Naive thymus-derived CD4-positive, alpha-beta T cell (primary cell): ENCODE results near the gene CAMK2N1. TPM values are rescaled to one million over a fixed set of nuclear protein-coding genes. Genes with fewer than 3 reads are reported as not detected.

ENCODE experiments used
- ATAC-seq: fragments of 150-1000 bp; cut with Tn5 transposase; 2 replicates; pipeline ENCODE4 v1.10.0; 2021; ENCODE audit warnings: mild to moderate bottlenecking, moderate library complexity
- CTCF ChIA-PET: fragments of 350-600 bp; sonication (Branson Sonifier 250); formaldehyde crosslinking; loops from one replicate; lab custom pipeline; 2021; ENCODE audit warnings: antibody characterized with exemption; lab: Charles Lee
- POLR2A ChIA-PET: fragments of 350-600 bp; sonication (Branson Sonifier 250); formaldehyde crosslinking; loops from one replicate; lab custom pipeline; 2021; ENCODE audit warnings: antibody characterized with exemption, inconsistent platforms; lab: Charles Lee
- DNase-seq, 9 donors: peaks; one replicate each; pipeline versions ENCODE4 v3.0.0 to v3.0.0-alpha.2; 2020 to 2022; ENCODE audit warnings: mixed read lengths in 1 of 9
- H3K27ac ChIP-seq: one replicate; pipeline ENCODE4 v1.7.0; 2013; ENCODE audit warnings: mild to moderate bottlenecking, low read depth, low read length, moderate library complexity
- H3K27me3 ChIP-seq, 2 donors: one replicate each; pipeline ENCODE4 v1.7.0; 2013; ENCODE audit warnings: low read length in 2 of 2, mild to moderate bottlenecking in 2 of 2, moderate library complexity in 2 of 2; ENCODE audit not compliant: control insufficient read depth in 2 of 2, insufficient read depth in 2 of 2
- H3K36me3 ChIP-seq, 3 experiments: 1 replicate in 2 of 3; 2 replicates in 1 of 3; pipeline ENCODE4 v1.7.0; 2013; ENCODE audit warnings: low read length in 3 of 3, mild to moderate bottlenecking in 3 of 3, moderate library complexity in 1 of 3; ENCODE audit not compliant: insufficient read depth in 3 of 3, control insufficient read depth in 2 of 3
- H3K4me1 ChIP-seq, 2 donors: one replicate each; pipeline ENCODE4 v1.7.0; 2013; ENCODE audit warnings: low read length in 2 of 2, mild to moderate bottlenecking in 2 of 2, moderate library complexity in 1 of 2; ENCODE audit not compliant: control insufficient read depth in 2 of 2, insufficient read depth in 2 of 2
- H3K4me3 ChIP-seq: 2 replicates; pipeline ENCODE4 v1.7.0; 2013; ENCODE audit warnings: mild to moderate bottlenecking, low read length
- H3K9me3 ChIP-seq, 3 experiments: 1 replicate in 2 of 3; 2 replicates in 1 of 3; pipeline ENCODE4 v1.7.0; 2013; ENCODE audit warnings: low read length in 3 of 3; ENCODE audit not compliant: control insufficient read depth in 2 of 3
- H3K27ac Mint-ChIP-seq, 9 donors: one replicate each; pipeline ENCODE4 v1.8.0; 2020 to 2022; ENCODE audit warnings: mixed read lengths in 9 of 9, mild to moderate bottlenecking in 8 of 9, moderate library complexity in 5 of 9, inconsistent platforms in 2 of 9
- H3K27me3 Mint-ChIP-seq, 5 donors: one replicate each; pipeline ENCODE4 v1.8.0; 2021 to 2022; ENCODE audit warnings: mixed read lengths in 5 of 5, mild to moderate bottlenecking in 1 of 5
- H3K36me3 Mint-ChIP-seq, 5 donors: one replicate each; pipeline ENCODE4 v1.8.0; 2020 to 2022; ENCODE audit warnings: mixed read lengths in 5 of 5, mild to moderate bottlenecking in 3 of 5, inconsistent platforms in 1 of 5
- H3K4me1 Mint-ChIP-seq, 7 donors: one replicate each; pipeline ENCODE4 v1.8.0; 2020 to 2022; ENCODE audit warnings: mixed read lengths in 7 of 7, mild to moderate bottlenecking in 3 of 7, inconsistent platforms in 1 of 7
- H3K4me3 Mint-ChIP-seq, 10 donors: one replicate each; pipeline ENCODE4 v1.8.0; 2020 to 2022; ENCODE audit warnings: mild to moderate bottlenecking in 10 of 10, mixed read lengths in 10 of 10, moderate library complexity in 6 of 10, inconsistent platforms in 2 of 10
- H3K9me3 Mint-ChIP-seq, 11 donors: one replicate each; pipeline ENCODE4 v1.8.0; 2020 to 2022; ENCODE audit warnings: mixed read lengths in 11 of 11, mild to moderate bottlenecking in 4 of 11, inconsistent platforms in 1 of 11, moderate library complexity in 1 of 11
- intact Hi-C, 2 donors: fragments of 100-400 bp; cut with micrococcal nuclease; formaldehyde crosslinking; loops; one replicate each; pipeline ENCODE4 v1.15.1; 2023
- polyA plus RNA-seq, 2 donors: library from polyadenylated mRNA; unstranded; fragments of 300-500 nt; fragmentation: Illumina TruSeq; gene quantifications; one replicate each; pipeline ENCODE4 v1.2.3, GENCODE V29; 2021
- total RNA-seq, 6 experiments: library from RNA in 5 of 6; stranded (reverse) in 5 of 6; gene quantifications; 1 replicate in 5 of 6; 2 replicates in 1 of 6; pipeline ENCODE4 v1.2.3 and lab custom pipeline; 2021 to 2026

CAMK2N1 gene
- total and polyA plus RNA-seq, 7 experiments from 2014 or later, result 0.08 to 3.8 (median 2.4) TPM

DNA sequence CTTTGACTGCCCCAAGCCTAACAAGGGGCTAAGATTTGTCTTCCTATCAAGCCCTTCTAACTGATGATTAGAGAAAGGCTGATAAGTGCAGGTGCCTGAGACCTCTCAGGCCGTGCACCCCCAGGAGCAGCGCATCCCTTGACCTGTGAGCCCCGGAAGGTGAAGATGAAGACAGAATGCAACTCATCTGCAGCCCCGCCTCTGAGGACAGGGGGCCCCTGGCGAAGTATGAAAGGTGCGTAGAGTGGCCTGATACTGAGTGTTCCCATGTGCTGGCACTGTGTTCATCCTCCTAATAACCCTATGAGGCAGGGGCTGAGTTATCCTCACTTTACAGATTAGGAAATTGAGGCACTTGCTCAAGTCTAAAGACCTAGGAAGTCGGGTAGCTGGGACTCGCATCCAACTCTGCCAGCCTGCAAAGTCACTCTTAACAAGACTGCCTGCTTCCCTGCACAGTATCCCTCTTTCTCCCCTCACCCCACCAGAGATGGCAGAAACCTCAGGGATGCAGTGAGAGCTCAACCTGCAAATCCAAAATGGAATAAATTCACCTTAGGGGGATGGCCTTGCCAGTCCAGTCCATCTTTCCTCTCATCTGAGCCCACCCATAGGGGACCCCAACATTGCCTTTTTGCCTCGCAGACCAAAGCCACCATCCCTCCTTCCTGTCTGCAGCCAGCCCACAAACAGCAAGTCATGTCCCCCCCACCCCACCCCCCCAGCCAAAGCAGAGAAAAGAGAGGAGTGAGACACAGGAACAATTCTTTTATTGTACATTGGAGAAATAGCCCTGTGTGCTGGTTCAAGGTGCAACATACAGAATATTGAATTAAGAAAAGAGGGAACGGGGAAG is 4.1 kb downstream of the CAMK2N1 start:
- H3K9me3 ChIP-seq, result no peaks in the 10 kb centered on the region
- POLR2A ChIA-PET, result no interaction called here
- peaks cover 0 to 2% (median 0%) of the 10 kb centered on the region in 5 donors for H3K36me3 Mint-ChIP-seq
- H3K9me3 Mint-ChIP-seq, result peaks cover 0 to 2% (median 0%) of the 10 kb centered on the region in 11 donors
- intact Hi-C loops, result no loop called here
- DNase-seq, result no peak
- H3K4me1 Mint-ChIP-seq, result peaks cover 7 to 16% (median 13%) of the 10 kb centered on the region in 7 donors
- CTCF ChIA-PET, result interaction anchor here (1.7 kb wide), 1 partner anchor 9 kb away, joined by 5 read pairs; no protein-coding TSS in a partner anchor
- H3K4me3 Mint-ChIP-seq, result peak overlapping the region in 3 of 10 donors; percentile 13 to 41 (median 37)
- H3K4me1 ChIP-seq, result peaks cover 8 to 17% of the 10 kb centered on the region in 2 donors
- peaks cover 8 to 25% of the 10 kb centered on the region in 2 donors for H3K27me3 ChIP-seq
- no peak for ATAC-seq
- H3K36me3 ChIP-seq, result peaks cover 0 to 4% (median 0%) of the 10 kb centered on the region in 3 experiments
- H3K27me3 Mint-ChIP-seq, result peaks cover 59 to 79% (median 73%) of the 10 kb centered on the region in 5 donors
- H3K4me3 ChIP-seq, result no peak overlapping the region
- H3K27ac Mint-ChIP-seq, result no peak overlapping the region
- no peak overlapping the region for H3K27ac ChIP-seq

DNA sequence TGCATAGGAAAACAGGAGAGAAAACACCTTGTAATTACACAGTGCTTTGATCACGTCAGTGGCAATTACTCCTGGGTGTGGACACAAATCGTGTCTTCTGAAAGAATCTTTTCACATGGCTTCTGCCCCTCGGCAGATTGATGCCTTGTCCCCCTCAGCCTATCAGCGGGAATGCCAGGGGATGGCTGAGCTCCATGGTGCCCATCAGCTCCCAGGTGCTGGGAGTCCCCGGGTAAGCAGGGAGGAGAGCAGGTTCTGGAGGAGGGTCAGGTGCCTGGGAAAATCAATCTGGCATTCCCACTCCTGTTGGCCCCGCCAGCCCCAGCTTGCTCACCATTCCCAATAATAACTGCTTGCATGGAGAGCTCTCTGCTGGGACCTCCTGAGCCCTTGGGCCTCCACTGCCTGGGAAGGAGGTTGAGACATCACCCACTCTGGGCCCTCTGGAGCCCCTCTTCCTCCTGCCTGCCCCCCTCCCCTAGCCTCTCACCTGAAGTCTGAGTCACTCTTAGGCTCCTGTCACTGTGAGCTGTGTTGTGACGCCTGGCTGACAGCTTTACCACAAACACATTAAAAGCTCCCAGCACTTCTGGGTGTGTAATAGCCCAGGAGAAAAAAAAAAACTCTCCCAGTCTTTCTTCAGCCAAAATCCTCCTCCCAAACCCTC is 4.9 kb downstream of the CAMK2N1 start:
- Mint-ChIP-seq H3K4me1 (peaks cover 6 to 17% (median 13%) of the 10 kb centered on the region in 7 donors), H3K27me3 (peaks cover 66 to 83% (median 77%) of the 10 kb centered on the region in 5 donors), H3K27ac (no peak overlapping the region), H3K9me3 (peaks cover 0 to 2% (median 0%) of the 10 kb centered on the region in 11 donors), H3K4me3 (no peak overlapping the region), H3K36me3 (peaks cover 0 to 2% (median 0%) of the 10 kb centered on the region in 5 donors)
- Histone ChIP-seq H3K9me3 (no peaks in the 10 kb centered on the region), H3K36me3 (peaks cover 0 to 4% (median 0%) of the 10 kb centered on the region in 3 experiments), H3K4me3 (no peak overlapping the region), H3K27me3 (peaks cover 9 to 25% of the 10 kb centered on the region in 2 donors), H3K27ac (no peak overlapping the region), H3K4me1 (peaks cover 8 to 14% of the 10 kb centered on the region in 2 donors)
- ATAC-seq, result no peak
- ChIA-PET CTCF (interaction anchor here (1.7 kb wide), 1 partner anchor 9 kb away, joined by 5 read pairs; no protein-coding TSS in a partner anchor), POLR2A (no interaction called here)
- intact Hi-C loops, result no loop called here
- DNase-seq, result no peak

DNA sequence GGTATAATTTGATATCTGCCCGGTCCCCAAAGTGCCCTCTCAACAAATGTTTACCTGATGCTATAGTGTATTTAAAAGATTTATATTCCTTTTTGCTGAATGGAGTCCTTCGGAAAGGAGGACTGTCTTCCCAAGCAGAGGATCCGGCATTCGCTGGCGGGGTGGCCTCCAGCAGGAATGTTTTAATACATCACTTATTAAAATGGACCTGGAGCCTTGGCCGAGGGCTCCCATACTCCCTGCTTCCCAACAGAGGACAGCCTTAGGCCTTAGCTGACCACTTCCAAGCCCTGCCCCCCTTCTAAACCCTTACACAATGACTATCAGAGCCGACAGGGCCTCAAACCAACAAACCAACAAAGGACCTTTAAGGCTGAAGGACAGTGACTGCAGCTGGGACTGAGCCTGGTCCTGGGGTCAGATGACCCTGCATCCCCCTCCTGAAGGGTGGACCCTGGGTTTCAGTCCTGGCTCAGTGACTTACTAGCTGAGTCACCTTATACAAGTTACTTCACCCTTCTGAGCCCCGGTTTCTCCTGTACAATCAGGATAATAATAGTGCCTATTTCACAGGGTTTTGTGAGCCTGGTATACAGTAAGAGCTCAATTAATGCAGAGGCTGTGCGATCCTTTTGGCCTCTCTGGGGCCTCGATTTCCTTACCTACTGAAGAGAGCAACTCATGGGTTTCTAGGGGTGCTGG is 5.6 kb downstream of the CAMK2N1 start:
- H3K9me3 ChIP-seq, result no peaks in the 10 kb centered on the region
- H3K27me3 ChIP-seq, result peaks cover 11 to 25% of the 10 kb centered on the region in 2 donors
- peaks cover 8 to 14% of the 10 kb centered on the region in 2 donors for H3K4me1 ChIP-seq
- Mint-ChIP-seq H3K36me3 (no peaks in the 10 kb centered on the region), H3K9me3 (peaks cover 0 to 2% (median 0%) of the 10 kb centered on the region in 11 donors), H3K4me1 (peaks cover 6 to 15% (median 12%) of the 10 kb centered on the region in 7 donors), H3K4me3 (no peak overlapping the region), H3K27me3 (peaks cover 73 to 85% (median 84%) of the 10 kb centered on the region in 5 donors), H3K27ac (no peak overlapping the region)
- DNase-seq (no peak), ATAC-seq (no peak)
- H3K27ac ChIP-seq, result no peak overlapping the region
- POLR2A ChIA-PET, result no interaction called here
- H3K36me3 ChIP-seq, result no peaks in the 10 kb centered on the region
- CTCF ChIA-PET, result interaction anchor here (1.7 kb wide), 1 partner anchor 10 kb away, joined by 5 read pairs; no protein-coding TSS in a partner anchor
- intact Hi-C loops, result no loop called here
- no peak overlapping the region for H3K4me3 ChIP-seq

DNA sequence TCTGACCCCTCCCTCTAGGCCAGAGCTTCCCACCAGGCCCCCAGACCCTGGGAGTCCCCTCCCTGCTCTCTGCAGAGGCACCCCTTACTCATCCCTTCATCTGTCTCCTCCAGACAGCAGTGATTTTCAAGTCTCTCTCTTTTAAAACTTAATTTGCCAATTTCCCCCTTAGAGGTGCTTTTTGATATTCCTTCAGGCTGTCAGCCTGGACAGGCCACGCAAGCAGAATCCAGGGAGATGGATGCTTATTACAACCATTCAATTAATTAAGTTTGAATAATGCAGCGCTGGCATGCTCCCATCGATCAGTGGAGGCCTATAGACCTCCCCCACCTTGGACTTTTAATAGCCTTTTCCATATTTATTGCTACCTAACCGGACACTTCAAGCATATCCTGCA is 6.2 kb downstream of the CAMK2N1 start:
- Histone ChIP-seq H3K9me3 (no peaks in the 10 kb centered on the region), H3K27me3 (peaks cover 11 to 23% of the 10 kb centered on the region in 2 donors)

DNA sequence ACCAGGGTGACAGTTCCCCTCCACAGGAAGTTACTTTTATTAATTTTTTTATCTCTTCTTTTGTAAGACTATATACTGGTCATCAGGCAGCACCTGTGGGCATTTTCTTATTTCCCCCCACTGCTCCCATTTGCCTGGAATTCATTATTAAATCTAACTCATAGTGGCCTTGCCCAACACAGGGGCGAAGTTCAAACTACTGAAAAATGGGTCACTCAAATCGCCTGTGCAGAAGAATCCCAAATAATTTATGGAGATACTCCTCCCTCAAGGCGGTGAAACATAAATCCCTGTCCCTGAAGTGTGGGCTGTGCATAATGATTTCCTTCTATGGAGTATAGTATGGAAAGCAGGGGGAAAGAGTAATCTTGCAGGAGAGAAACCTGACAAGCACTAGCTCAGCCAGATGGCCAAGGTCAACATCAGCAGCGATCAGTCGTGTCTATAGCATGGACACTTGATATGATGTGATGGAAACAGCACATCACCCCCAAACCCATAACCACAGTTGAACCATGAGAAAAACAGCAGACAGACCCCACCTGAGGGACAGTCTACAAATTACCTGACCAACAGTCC is 7.9 kb downstream of the CAMK2N1 start:
- Histone ChIP-seq H3K4me3 (no peak overlapping the region), H3K9me3 (no peaks in the 10 kb centered on the region), H3K27me3 (peaks cover 8 to 11% of the 10 kb centered on the region in 2 donors), H3K27ac (no peak overlapping the region), H3K36me3 (no peaks in the 10 kb centered on the region), H3K4me1 (no peaks in the 10 kb centered on the region)
- peaks cover 0 to 2% (median 0%) of the 10 kb centered on the region in 11 donors for H3K9me3 Mint-ChIP-seq
- no peak overlapping the region for H3K27ac Mint-ChIP-seq
- no peak for DNase-seq
- H3K27me3 Mint-ChIP-seq, result peaks cover 79 to 93% (median 89%) of the 10 kb centered on the region in 5 donors
- intact Hi-C loops, result no loop called here
- no peak for ATAC-seq
- POLR2A ChIA-PET, result no interaction called here
- H3K4me1 Mint-ChIP-seq, result peaks cover 0 to 6% (median 0%) of the 10 kb centered on the region in 7 donors
- CTCF ChIA-PET, result no interaction called here
- no peaks in the 10 kb centered on the region for H3K36me3 Mint-ChIP-seq
- H3K4me3 Mint-ChIP-seq, result no peak overlapping the region

More for the DNA sequence above, 6.2 kb downstream of the CAMK2N1 start:
- no peak overlapping the region for H3K27ac Mint-ChIP-seq
- H3K27ac ChIP-seq, result no peak overlapping the region
- no peaks in the 10 kb centered on the region for H3K36me3 ChIP-seq
- H3K4me1 Mint-ChIP-seq, result peaks cover 6 to 15% (median 12%) of the 10 kb centered on the region in 7 donors
- ATAC-seq (no peak), DNase-seq (no peak)
- CTCF ChIA-PET, result no interaction called here
- H3K36me3 Mint-ChIP-seq, result no peaks in the 10 kb centered on the region
- no peak overlapping the region for H3K4me3 ChIP-seq
- intact Hi-C loops, result no loop called here
- POLR2A ChIA-PET, result no interaction called here
- H3K4me3 Mint-ChIP-seq, result no peak overlapping the region
- H3K4me1 ChIP-seq, result peaks cover 6 to 12% of the 10 kb centered on the region in 2 donors
- peaks cover 79 to 90% (median 89%) of the 10 kb centered on the region in 5 donors for H3K27me3 Mint-ChIP-seq
- peaks cover 0 to 2% (median 0%) of the 10 kb centered on the region in 11 donors for H3K9me3 Mint-ChIP-seq
